Measurements from ENCODE around the gene GATAD2A.

GRCh38 chr19:19402656-19403372 is 2.7 kb upstream of the GATAD2A start:
- TF ChIP-seq POLR2A (IDR thresholded peaks at IDR 0.05) = no peak
- no peak for TF ChIP-seq EP300 (IDR thresholded peaks at IDR 0.05)

Data from stomach (tissue), 4 donors.